Psoas muscle (tissue), 8 donors: ENCODE data around the gene PAX5. TPM values are rescaled to one million over a fixed set of nuclear protein-coding genes. Genes with fewer than 3 reads are reported as not detected.

Experiments
- ATAC-seq, 4 donors: fragments of 200-7000 bp; cut with Tn5 transposase; one replicate each; pipeline ENCODE4 v1.9.1; 2020; ENCODE audit warnings: moderate library complexity in 3 of 4, mild to moderate bottlenecking in 2 of 4
- DNase-seq, 2 donors: peaks; one replicate each; pipeline ENCODE4 v3.0.0-alpha.2; 2020
- H3K27ac ChIP-seq: fragments of 200-600 bp; one replicate; pipeline ENCODE4 v1.8.0; 2022
- H3K27me3 ChIP-seq, 3 donors: fragments of 200-600 bp in 1 of 3; one replicate each; pipeline versions ENCODE4 v1.6.1 to v1.8.0; 2013 to 2022; ENCODE audit warnings: low read length in 2 of 3, mild to moderate bottlenecking in 2 of 3, moderate library complexity in 1 of 3; ENCODE audit not compliant: insufficient read depth in 3 of 3
- H3K36me3 ChIP-seq, 2 donors: fragments of 200-600 bp in 1 of 2; one replicate each; pipeline versions ENCODE4 v1.6.1 to v1.8.0; 2013 to 2022; ENCODE audit warnings: low read depth in 1 of 2, mild to moderate bottlenecking in 1 of 2, moderate library complexity in 1 of 2; ENCODE audit not compliant: insufficient read depth in 1 of 2
- H3K4me1 ChIP-seq: fragments of 200-600 bp; one replicate; pipeline ENCODE4 v1.8.0; 2022
- H3K4me3 ChIP-seq: fragments of 200-600 bp; one replicate; pipeline ENCODE4 v1.8.0; 2022; ENCODE audit warnings: mild to moderate bottlenecking
- H3K9me3 ChIP-seq: fragments of 200-600 bp; one replicate; pipeline ENCODE4 v1.8.0; 2022
- CTCF ChIP-seq: fragments of 200-600 bp; IDR thresholded peaks from one replicate; pipeline ENCODE4 v1.8.0; 2022; ENCODE audit warnings: antibody characterized with exemption
- WGBS, 3 donors: extraction: QIAGEN DNeasy Blood & Tissue Kit; methylation state at CpG; one replicate each; pipeline versions ENCODE4 v1.1.6 to v1.1.7; 2013; 5-methylcytosine and 5-hydroxymethylcytosine counted together
- intact Hi-C, 2 donors: fragments of 100-400 bp; cut with DNase I; formaldehyde crosslinking; loops; one replicate each; pipeline versions ENCODE4 v1.11.0 to v1.14.2; 2022
- polyA plus RNA-seq, 3 donors: library from polyadenylated mRNA; stranded (reverse); fragments of 200-250 nt; gene quantifications; one replicate each; pipeline ENCODE4 v1.2.3, GENCODE V29; 2013
- total RNA-seq, 4 donors: library from RNA; stranded (reverse); fragmentation: NEBNext Ultra II Directional in 2 of 4; extraction: Animal tissue kit (Norgen Biotek cat#: 25700) in 2 of 4; gene quantifications; one replicate each; pipeline versions ENCODE4 v1.2.1 to v1.2.4, GENCODE V29; 2021 to 2023
- donor health status: healthy with polysubstance abuse.
- donor health status: DM: no; HTN: no; CAD: no; lungs with moderate emphysema.
- donor health status: Bipolar disorder and iron deficiency.
- donor health status: healthy.
- donor health status: DM: yes; HTN: yes; CAD: no.
- donor health status: DM: no; HTN: no; CAD: no.
- donor health status: DM: no; HTN: no; CAD: no.
- donor health status: DM: yes; HTN: yes; CAD: no.

The PAX5 gene
- total and polyA plus RNA-seq, 7 donors, result under 0.01 to 0.50 (median 0.06) TPM; not detected in 3

DNA sequence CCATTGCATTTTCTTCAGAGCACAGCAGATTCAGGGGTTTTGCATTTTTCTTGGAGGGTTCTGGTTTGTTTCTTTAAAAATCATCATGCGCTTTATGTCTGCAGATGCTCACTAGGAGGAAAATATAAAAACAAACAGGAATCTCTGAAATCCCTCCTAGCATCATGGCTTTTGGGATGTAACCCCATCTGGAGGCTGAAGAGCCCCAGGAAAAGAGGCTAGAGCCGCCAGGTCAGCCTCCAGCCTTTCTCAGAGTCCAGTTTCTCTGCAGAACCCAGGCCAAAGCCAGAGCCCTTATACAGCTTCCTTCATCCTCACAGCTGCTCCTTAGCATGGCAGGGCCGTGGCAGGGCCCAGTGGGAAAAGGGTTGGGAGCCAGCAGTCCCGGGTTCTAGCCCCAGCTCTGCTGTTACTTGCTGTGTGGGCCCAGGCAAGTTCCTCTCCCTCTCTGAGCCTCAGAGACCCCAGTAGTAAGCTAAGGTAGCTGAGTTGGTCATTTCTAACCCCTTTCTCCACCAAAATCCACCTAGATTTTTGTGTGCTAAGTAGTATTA lies 62.1 kb downstream of the PAX5 start:
- Histone ChIP-seq H3K9me3 (no peaks in the 10 kb centered on the region), H3K27ac (no peak overlapping the region), H3K4me3 (no peak overlapping the region), H3K4me1 (no peaks in the 10 kb centered on the region), H3K27me3 (peaks cover 0 to under 1% (median 0%) of the 10 kb centered on the region in 3 donors), H3K36me3 (no peaks in the 10 kb centered on the region)
- no peak for TF ChIP-seq CTCF
- DNase-seq (no peak), ATAC-seq (no peak)
- intact Hi-C loops, result no loop called here
- 54 to 64% (median 64%) methylated on average over 4 of the region's 4 CpGs for WGBS, 3 donors

DNA sequence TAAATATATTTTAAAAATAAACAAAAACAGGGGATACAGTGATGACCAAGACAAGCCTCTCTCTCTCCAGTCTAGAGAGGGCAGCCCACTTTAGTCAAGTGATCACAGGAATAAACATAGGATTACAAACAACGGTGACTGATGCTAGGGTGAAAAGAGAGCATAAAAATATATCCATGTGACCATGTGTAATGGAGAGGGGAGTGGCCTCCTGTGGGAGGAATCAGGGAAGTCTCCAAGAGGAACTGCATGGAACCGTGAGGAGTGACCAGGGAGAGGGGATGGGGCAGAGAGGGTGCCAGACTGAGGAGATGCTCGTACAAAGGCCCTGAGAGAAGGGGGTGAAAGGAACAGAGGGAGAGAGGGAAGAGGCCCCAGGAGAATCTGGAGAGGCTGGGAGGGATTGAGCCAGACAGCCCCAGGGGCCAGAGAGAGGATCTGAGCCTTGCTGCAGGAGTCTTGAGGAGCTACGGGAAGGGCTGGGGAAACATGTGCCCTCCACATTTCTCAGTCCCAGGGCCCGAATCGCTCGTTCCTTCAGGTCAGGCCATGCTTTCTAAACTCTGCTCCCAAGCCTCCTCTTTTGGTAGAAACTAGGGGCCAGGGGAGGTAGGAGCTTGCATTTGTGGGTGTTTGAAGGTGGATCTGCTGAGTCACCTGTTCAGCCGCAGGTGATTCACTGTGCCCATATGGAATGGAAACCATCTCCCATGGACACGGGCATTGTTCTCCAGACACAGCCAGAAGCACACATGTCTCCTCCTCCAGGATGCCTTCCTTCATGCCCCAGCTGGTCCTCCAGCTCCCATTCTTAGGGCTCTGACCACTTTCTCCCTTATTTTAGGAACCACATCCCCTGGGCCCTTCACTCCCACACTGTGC lies 63.8 kb downstream of the PAX5 start:
- TF ChIP-seq CTCF, result no peak
- H3K4me3 ChIP-seq, result no peak overlapping the region
- H3K36me3 ChIP-seq, result no peaks in the 10 kb centered on the region
- 63 to 66% (median 63%) methylated on average over 9 of the region's 9 CpGs for WGBS, 3 donors
- intact Hi-C loops, result no loop called here
- no peak for DNase-seq
- no peaks in the 10 kb centered on the region for H3K4me1 ChIP-seq
- no peaks in the 10 kb centered on the region for H3K27me3 ChIP-seq
- no peak for ATAC-seq
- no peak overlapping the region for H3K27ac ChIP-seq
- no peaks in the 10 kb centered on the region for H3K9me3 ChIP-seq

GRCh38 chr9:36969216-36969771 lies 64.8 kb downstream of the PAX5 start:
- WGBS, 3 donors, result 62 to 71% (median 69%) methylated on average over 11 of the region's 11 CpGs
- ATAC-seq (no peak), DNase-seq (no peak)
- H3K4me3 ChIP-seq, result no peak overlapping the region
- intact Hi-C loops, result no loop called here
- H3K9me3 ChIP-seq, result no peaks in the 10 kb centered on the region
- H3K27ac ChIP-seq, result no peak overlapping the region
- TF ChIP-seq CTCF, result no peak
- no peaks in the 10 kb centered on the region for H3K36me3 ChIP-seq
- H3K4me1 ChIP-seq, result no peaks in the 10 kb centered on the region
- H3K27me3 ChIP-seq, result no peaks in the 10 kb centered on the region

DNA sequence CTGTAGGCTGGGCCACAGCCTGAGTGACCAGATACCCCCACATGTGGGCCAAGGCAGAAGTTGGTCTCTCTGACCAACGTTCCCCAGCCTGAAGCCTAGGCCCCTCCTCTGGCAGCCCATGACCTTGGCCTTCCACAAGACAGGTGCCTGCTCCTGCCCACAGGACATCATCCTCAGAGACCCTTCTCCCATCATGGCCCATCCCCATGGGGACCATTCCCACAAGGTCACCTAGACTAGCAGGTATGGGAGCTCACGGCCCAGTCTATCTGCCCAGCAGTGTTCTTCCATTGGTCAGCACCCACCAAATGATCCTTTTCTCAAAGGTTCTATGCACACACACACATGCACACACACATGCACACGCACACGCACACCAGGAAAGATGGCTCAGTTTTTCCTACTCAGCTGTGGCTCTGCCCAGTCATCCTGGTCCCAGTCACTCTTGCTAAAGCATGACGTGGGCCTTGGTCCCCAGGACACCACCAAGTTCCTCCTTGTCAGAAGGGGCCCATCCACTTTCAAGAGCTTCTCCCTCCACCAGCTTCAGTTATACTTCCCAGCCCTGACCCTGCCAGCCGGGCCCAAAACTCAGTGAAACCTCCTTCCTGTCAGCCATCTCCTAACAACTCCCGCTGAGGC lies 65.4 kb downstream of the PAX5 start:
- WGBS, 3 donors, result 80 to 90% (median 80%) methylated on average over 7 of the region's 7 CpGs
- no peaks in the 10 kb centered on the region for H3K36me3 ChIP-seq
- no peaks in the 10 kb centered on the region for H3K9me3 ChIP-seq
- no peak for DNase-seq
- H3K4me1 ChIP-seq, result no peaks in the 10 kb centered on the region
- H3K27ac ChIP-seq, result no peak overlapping the region
- intact Hi-C loops, result no loop called here
- no peaks in the 10 kb centered on the region for H3K27me3 ChIP-seq
- TF ChIP-seq CTCF, result no peak
- no peak for ATAC-seq
- no peak overlapping the region for H3K4me3 ChIP-seq
